ENCODE measurements around the gene BLVRA.
"Not testable (repeated sequence)": the region's sequence is repeated elsewhere in the genome, so short reads cannot be mapped to it uniquely, and the experiment has no call there.

The BLVRA gene

DNA sequence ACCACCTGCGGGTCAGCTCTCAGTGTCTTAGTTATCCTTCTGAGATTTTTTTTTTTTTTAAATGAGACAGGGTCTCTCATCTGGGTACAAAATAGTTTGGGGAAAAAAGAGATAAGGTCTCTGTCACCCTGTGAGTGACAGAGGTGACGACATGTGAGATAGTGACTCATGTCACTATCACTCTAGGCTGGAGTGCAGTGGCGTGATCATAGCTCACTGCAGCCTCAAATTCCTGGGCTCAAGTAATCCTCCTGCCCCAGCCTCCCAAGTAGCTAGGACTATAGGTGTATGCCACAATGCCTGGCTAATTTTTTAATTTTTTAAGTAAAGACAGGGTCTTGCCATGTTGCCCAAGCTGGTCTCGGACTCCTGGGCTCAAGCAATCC, 10.4 kb downstream of the BLVRA start:
- Histone ChIP-seq H3K27ac (no peak overlapping the region), H3K36me3 (replicated peaks) (peaks cover 3% of the 10 kb centered on the region), H3K4me3 (ENCODE audit: low read depth, low read length) (no peak overlapping the region), H3K27me3 (replicated peaks) (no peaks in the 10 kb centered on the region)
- TF ChIP-seq, protein P1, sequence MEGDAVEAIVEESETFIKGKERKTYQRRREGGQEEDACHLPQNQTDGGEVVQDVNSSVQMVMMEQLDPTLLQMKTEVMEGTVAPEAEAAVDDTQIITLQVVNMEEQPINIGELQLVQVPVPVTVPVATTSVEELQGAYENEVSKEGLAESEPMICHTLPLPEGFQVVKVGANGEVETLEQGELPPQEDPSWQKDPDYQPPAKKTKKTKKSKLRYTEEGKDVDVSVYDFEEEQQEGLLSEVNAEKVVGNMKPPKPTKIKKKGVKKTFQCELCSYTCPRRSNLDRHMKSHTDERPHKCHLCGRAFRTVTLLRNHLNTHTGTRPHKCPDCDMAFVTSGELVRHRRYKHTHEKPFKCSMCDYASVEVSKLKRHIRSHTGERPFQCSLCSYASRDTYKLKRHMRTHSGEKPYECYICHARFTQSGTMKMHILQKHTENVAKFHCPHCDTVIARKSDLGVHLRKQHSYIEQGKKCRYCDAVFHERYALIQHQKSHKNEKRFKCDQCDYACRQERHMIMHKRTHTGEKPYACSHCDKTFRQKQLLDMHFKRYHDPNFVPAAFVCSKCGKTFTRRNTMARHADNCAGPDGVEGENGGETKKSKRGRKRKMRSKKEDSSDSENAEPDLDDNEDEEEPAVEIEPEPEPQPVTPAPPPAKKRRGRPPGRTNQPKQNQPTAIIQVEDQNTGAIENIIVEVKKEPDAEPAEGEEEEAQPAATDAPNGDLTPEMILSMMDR (IDR thresholded peaks at IDR 0.05; ENCODE audit: low read depth, low read length, missing control alignments) = no peak
- in situ Hi-C loops (cut with HindIII; ENCODE audit: low pct_ligation_motif_present, low sequenced_read_pairs) = no loop called here
- no peak for DNase-seq

DNA sequence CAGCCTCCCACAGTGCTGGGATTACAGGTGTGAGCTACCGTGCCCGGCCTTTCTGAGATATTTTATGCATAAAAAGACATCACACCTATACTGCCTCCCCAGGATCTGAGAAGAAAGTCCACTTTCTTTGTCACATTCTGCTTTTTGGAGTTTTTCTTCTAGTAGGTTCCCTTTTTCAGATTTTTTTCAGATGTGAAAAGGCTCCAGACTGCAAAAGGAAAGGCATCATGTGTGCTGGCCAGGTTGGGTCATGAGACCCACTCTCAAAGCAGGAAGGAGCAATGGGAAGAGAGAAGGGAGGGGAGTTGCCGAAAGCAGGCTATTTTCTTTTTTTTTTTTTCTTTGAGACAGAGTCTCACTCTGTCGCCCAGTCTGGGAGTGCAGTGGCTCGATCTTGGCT, 10.8 kb downstream of the BLVRA start:
- no peak for DNase-seq
- Histone ChIP-seq H3K27ac (no peak overlapping the region), H3K27me3 (replicated peaks) (no peaks in the 10 kb centered on the region), H3K4me3 (ENCODE audit: low read depth, low read length) (no peak overlapping the region), H3K36me3 (replicated peaks) (peaks cover 3% of the 10 kb centered on the region)
- in situ Hi-C loops (cut with HindIII; ENCODE audit: low pct_ligation_motif_present, low sequenced_read_pairs) = no loop called here
- TF ChIP-seq, protein P1 (IDR thresholded peaks at IDR 0.05; ENCODE audit: low read depth, low read length, missing control alignments) = no peak

DNA sequence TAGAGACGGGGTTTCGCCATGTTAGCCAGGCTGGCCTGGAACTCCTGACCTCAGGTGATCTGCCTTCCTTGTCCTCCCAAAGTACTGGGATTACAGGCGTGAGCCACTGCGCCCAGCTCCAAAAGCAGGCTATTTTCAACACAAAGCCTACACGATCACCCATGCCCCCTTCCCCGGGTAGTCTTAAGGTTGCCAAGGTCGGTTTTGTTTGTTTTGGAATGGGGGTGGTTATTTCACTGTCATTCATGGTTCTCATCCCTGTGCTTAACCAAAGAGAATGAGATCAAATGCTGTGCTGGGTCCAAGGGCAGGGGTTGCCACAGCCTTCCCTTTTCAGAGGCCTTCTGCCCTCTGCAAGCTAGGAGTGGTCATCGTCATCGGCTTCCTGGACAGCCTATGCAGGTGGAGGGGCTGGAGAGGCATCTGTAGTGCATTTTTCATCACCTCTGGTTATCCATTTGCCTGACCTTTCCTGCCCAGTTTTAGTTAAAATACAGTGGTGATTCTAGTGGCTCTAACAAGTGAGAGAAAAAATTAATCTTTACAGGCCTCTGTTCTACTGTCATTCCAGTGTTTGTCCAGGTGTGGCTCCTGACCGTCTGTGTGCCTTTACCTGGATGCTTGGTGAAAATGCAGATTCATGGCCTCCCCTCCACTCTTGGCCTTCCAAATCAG, 11.4 kb downstream of the BLVRA start:
- in situ Hi-C loops (cut with HindIII; ENCODE audit: low pct_ligation_motif_present, low sequenced_read_pairs) = no loop called here
- Histone ChIP-seq H3K36me3 (replicated peaks) (peaks cover 3% of the 10 kb centered on the region), H3K27me3 (replicated peaks) (no peaks in the 10 kb centered on the region), H3K27ac (no peak overlapping the region), H3K4me3 (ENCODE audit: low read depth, low read length) (no peak overlapping the region)
- TF ChIP-seq, protein P1 (IDR thresholded peaks at IDR 0.05; ENCODE audit: low read depth, low read length, missing control alignments) = no peak
- no peak for DNase-seq

DNA sequence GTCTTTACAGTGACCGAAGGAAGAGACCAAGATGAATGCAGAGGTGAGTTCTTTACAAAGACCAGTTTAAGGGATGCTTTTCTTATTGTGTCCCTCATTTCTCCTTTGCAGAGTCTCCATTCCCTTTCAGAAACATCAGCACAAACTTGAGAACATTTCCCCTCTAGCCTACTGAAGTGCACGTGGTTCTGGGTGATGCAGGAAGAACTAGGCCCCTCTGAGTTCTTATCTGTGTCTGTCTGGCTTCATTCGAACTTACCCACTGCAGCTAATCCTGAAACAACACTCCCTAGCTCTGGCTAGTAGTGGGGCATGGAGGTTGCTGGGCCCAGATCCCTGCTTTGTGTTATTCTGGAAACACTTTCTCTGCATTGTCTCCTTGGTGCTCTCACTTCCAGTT, 12.6 kb downstream of the BLVRA start:
- TF ChIP-seq, protein P1 (IDR thresholded peaks at IDR 0.05; ENCODE audit: low read depth, low read length, missing control alignments) = no peak
- H3K4me3 ChIP-seq (ENCODE audit: low read depth, low read length) = no peak overlapping the region
- DNase-seq = no peak
- peaks cover 3% of the 10 kb centered on the region for H3K36me3 ChIP-seq (replicated peaks)
- in situ Hi-C loops (cut with HindIII; ENCODE audit: low pct_ligation_motif_present, low sequenced_read_pairs) = no loop called here
- no peaks in the 10 kb centered on the region for H3K27me3 ChIP-seq (replicated peaks)
- H3K27ac ChIP-seq = no peak overlapping the region

DNA sequence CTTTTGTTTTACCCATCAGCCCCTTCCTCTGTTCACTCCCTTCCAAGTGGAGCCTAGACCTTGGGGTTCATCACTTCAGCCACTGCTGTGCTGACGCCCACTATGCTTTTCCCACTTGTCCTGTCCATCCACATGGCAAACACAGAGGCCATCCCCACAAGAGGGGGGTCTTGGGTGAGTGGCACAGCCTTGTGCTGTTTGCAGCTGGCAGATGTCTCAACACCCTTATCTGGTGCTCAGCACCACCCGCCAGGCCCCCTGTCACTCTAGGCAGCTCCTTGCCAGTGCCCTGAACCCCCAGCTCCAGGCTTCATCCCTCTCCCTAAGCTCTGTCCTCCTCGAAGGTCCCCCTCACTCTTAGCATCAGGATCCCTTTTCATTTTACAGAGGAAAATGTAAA, 13.1 kb downstream of the BLVRA start:
- no peak for DNase-seq
- Histone ChIP-seq H3K4me3 (ENCODE audit: low read depth, low read length) (no peak overlapping the region), H3K27me3 (replicated peaks) (no peaks in the 10 kb centered on the region), H3K27ac (no peak overlapping the region), H3K36me3 (replicated peaks) (peaks cover 3% of the 10 kb centered on the region)
- TF ChIP-seq, protein P1 (IDR thresholded peaks at IDR 0.05; ENCODE audit: low read depth, low read length, missing control alignments) = no peak
- in situ Hi-C loops (cut with HindIII; ENCODE audit: low pct_ligation_motif_present, low sequenced_read_pairs) = no loop called here

DNA sequence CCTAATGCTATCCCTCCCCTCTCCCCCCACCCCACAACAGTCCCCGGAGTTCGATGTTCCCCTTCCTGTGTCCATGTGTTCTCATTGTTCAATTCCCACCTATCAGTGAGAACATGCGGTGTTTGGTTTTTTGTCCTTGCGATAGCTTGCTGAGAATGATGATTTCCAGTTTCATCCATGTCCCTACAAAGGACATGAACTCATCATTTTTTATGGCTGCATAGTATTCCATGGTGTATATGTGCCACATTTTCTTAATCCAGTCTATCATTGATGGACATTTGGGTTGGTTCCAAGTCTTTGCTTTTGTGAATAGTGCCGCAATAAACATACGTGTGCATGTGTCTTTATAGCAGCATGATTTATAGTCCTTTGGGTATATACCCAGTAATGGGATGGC, 14.8 kb downstream of the BLVRA start:
- H3K4me3 ChIP-seq (ENCODE audit: low read depth, low read length); DNase-seq; H3K27me3 ChIP-seq (replicated peaks); in situ Hi-C loops (cut with HindIII; ENCODE audit: low pct_ligation_motif_present, low sequenced_read_pairs); H3K36me3 ChIP-seq (replicated peaks); H3K27ac ChIP-seq: not testable (repeated sequence)

DNA sequence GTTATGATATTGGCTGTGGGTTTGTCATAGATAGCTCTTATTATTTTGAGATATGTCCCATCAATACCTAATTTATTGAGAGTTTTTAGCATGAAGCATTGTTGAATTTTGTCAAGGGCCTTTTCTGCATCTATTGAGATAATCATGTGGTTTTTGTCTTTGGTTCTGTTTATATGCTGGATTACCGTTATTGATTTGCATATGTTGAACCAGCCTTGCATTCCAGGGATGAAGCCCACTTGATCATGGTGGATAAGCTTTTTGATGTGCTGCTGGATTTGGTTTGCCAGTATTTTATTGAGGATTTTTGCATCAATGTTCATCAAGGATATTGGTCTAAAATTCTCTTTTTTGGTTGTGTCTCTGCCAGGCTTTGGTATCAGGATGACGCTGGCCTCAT, 16.8 kb downstream of the BLVRA start:
- H3K4me3 ChIP-seq (ENCODE audit: low read depth, low read length); in situ Hi-C loops (cut with HindIII; ENCODE audit: low pct_ligation_motif_present, low sequenced_read_pairs); H3K36me3 ChIP-seq (replicated peaks); H3K27me3 ChIP-seq (replicated peaks); H3K27ac ChIP-seq; DNase-seq: not testable (repeated sequence)

DNA sequence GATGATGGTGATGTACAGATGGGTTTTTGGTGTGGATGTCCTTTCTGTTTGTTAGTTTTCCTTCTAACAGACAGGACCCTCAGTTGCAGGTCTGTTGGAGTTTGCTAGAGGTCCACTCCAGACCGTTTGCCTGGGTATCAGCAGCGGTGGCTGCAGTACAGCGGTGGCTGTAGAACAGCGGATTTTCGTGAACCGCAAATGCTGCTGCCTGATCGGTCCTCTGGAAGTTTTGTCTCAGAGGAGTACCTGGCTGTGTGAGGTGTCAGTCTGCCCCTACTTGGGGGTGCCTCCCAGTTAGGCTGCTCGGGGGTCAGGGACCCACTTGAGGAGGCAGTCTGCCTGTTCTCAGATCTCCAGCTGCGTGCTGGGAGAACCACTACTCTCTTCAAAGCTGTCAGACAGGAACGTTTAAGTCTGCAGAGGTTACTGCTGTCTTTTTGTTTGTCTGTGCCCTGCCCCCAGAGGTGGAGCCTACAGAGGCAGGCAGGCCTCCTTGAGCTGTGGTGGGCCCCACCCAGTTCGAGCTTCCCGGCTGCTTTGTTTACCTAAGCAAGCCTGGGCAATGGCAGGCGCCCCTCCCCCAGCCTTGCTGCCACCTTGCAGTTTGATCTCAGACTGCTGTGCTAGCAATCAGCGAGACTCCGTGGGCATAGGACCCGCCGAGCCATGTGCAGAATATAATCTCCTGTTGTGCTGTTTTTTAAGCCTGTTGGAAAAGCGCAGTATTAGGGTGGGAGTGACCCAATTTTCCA, 20.0 kb downstream of the BLVRA start:
- in situ Hi-C loops (cut with HindIII; ENCODE audit: low pct_ligation_motif_present, low sequenced_read_pairs) = not testable (repeated sequence)

More for the DNA sequence above, 20.0 kb downstream of the BLVRA start:
- not testable (repeated sequence) for H3K27me3 ChIP-seq (replicated peaks); H3K27ac ChIP-seq; H3K4me3 ChIP-seq (ENCODE audit: low read depth, low read length); DNase-seq; H3K36me3 ChIP-seq (replicated peaks)
